ENCODE results near the gene ANXA10.
"Not testable (repeated sequence)": the region's sequence is repeated elsewhere in the genome, so short reads cannot be mapped to it uniquely, and the experiment has no call there.

The ANXA10 gene

DNA sequence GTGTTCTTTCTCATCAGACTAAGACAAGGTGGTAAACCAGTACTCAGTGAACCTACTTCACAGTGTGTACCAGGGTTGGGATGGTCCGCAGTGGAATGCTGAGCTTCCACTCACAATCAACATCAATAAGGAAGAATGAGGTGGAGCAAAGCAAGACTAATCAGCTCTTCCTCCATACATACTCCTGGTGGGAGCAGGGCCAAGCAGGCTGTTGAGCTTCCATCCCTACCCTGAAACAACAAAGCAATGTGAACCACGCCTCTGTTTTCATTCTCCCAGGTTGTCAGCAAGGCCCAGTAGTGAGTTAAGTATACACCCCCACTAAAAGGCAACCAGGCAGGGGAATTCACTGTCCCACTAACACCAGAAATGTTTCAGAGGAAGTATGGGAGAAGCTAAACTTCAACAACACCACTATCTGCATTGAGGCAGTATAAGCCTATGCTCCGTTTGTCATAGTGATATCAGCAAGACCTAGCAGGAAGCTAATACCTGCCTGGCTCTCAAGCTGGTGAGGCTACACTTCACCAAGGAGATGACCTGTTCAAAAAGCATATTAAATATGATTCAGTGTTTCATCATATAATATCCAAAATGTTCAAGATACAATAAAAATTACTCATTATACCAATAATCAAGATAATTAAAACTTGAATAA lies 116.7 kb downstream of the ANXA10 start:
- no peak for TF ChIP-seq CTCF (IDR thresholded peaks at IDR 0.05; ENCODE audit: low read depth, low read length, missing control alignments)
- DNase-seq (ENCODE audit: low read depth), result no peak
- H3K4me3 ChIP-seq (ENCODE audit: low read depth, low read length), result no peak overlapping the region
- in situ Hi-C loops (cut with HindIII; ENCODE audit: low sequenced_read_pairs), result no loop called here

DNA sequence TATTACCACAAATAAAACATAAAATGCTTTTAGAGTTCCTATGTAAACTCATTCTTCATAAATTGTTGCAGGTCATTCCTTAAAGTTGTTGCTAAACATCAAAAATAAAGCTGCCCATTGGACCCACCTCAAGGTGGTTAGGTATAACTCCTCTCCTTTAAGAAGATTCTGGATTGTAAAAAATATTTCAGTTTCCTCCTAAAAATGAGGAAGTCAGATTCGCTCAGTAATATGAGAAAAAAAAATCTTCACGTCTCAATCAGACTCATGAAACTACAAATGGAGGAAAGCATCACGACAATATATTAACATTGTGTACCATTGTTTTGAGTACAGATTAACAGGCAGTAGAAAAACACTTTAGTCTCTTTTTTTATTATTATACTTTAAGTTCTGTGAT lies 120.3 kb downstream of the ANXA10 start:
- no peak overlapping the region for H3K4me3 ChIP-seq (ENCODE audit: low read depth, low read length)
- DNase-seq (ENCODE audit: low read depth), result no peak
- in situ Hi-C loops (cut with HindIII; ENCODE audit: low sequenced_read_pairs), result no loop called here
- TF ChIP-seq CTCF (IDR thresholded peaks at IDR 0.05; ENCODE audit: low read depth, low read length, missing control alignments), result no peak

- H3K4me3 ChIP-seq (ENCODE audit: low read depth, low read length); DNase-seq (ENCODE audit: low read depth); in situ Hi-C loops (cut with HindIII; ENCODE audit: low sequenced_read_pairs): not testable (repeated sequence)
Measured at GRCh38 chr4:168213511-168213910, 121.2 kb downstream of the ANXA10 start.

DNA sequence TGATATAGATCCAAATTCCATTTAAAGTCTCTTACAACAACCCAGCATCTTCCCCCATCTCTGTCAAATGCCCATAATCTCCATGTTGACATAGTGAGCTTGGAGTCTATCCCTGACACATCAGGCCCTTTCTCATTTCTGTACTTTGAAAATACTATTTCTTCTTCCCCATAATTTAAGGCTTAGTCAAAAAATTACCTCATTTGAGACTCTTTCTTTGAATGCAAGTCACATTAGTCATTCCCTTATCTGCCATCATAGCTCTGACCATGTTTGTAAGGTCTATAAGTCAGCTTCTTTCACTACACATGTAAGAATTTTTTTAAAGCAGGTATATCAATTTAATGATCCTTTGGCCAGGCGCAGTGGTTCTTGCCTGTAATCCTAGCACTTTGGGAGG lies 126.3 kb downstream of the ANXA10 start:
- DNase-seq (ENCODE audit: low read depth), result no peak
- in situ Hi-C loops (cut with HindIII; ENCODE audit: low sequenced_read_pairs), result no loop called here
- TF ChIP-seq CTCF (IDR thresholded peaks at IDR 0.05; ENCODE audit: low read depth, low read length, missing control alignments), result no peak
- no peak overlapping the region for H3K4me3 ChIP-seq (ENCODE audit: low read depth, low read length)

GRCh38 chr4:168220893-168221292 lies 128.6 kb downstream of the ANXA10 start:
- no peak overlapping the region for H3K4me3 ChIP-seq (ENCODE audit: low read depth, low read length)
- TF ChIP-seq CTCF (IDR thresholded peaks at IDR 0.05; ENCODE audit: low read depth, low read length, missing control alignments), result no peak
- in situ Hi-C loops (cut with HindIII; ENCODE audit: low sequenced_read_pairs), result loop anchor here (5.0 kb wide), 1 partner anchor 36 kb away; no protein-coding TSS in a partner anchor
- no peak for DNase-seq (ENCODE audit: low read depth)

DNA sequence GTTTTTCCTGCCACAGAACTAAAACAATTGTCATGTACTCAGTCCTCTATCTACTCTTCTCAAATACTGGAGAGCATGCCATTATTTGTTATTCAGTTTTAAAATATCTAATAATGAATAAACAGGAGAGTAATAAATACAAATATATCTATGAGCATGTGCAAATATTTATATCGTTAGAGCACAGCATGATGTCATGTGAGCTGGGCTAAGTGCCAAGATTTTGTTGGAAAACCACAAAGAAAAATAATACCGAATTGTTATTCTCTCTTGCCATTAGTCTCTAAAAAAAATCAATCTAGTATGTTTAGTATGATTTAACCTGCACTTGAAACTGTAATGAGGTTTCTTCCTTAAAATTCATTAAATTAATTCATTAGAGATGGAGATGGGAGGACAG lies 129.0 kb downstream of the ANXA10 start:
- peak; percentile 55 for DNase-seq (ENCODE audit: low read depth)
- TF ChIP-seq CTCF (IDR thresholded peaks at IDR 0.05; ENCODE audit: low read depth, low read length, missing control alignments), result no peak
- no peak overlapping the region for H3K4me3 ChIP-seq (ENCODE audit: low read depth, low read length)
- in situ Hi-C loops (cut with HindIII; ENCODE audit: low sequenced_read_pairs), result loop anchor here (5.0 kb wide), 1 partner anchor 36 kb away; no protein-coding TSS in a partner anchor

Data from astrocyte of the cerebellum (primary cell).